HG03103 (cell line): ENCODE measurements around the gene TSPAN4.

Experiments used
- ATAC-seq: cut with Tn5 transposase; IDR thresholded peaks from one replicate; pipeline ENCODE4 v1.9.1; 2021; ENCODE audit warnings: low read depth; ENCODE audit not compliant: unreplicated experiment

TSPAN4 gene, protein sequence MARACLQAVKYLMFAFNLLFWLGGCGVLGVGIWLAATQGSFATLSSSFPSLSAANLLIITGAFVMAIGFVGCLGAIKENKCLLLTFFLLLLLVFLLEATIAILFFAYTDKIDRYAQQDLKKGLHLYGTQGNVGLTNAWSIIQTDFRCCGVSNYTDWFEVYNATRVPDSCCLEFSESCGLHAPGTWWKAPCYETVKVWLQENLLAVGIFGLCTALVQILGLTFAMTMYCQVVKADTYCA

GRCh38 chr11:842370-843002, at the start of gene TSPAN4, which contains the start of gene POLR2L:
TSPAN4 (plus strand) TSS chr11:842852; CDS start chr11:850305, 7,453 bp downstream.
POLR2L (minus strand) TSS chr11:842529; CDS start chr11:842508, 21 bp downstream.
- peak; percentile 45 for ATAC-seq

DNA sequence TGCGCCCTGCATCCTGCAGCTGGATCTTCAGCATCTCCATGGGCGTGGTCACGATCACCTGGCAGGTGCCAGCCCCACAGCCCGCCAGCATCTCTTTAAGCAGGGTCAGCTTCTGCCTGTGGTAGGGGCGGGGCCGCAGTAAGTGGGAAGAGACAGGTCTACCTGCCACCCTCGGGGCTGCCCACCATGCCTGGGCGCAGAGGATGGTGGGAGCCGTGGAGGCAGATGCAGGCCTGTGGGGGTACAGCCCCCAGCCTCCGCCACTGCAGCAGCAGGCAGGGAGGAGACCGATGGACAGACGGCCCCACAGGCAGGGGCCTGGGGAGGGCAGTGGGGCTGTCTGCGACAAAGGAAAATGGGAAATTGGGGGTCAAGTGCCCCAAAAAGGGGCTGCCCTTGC, 49.8 kb upstream of the TSPAN4 start:
- no peak for ATAC-seq

DNA sequence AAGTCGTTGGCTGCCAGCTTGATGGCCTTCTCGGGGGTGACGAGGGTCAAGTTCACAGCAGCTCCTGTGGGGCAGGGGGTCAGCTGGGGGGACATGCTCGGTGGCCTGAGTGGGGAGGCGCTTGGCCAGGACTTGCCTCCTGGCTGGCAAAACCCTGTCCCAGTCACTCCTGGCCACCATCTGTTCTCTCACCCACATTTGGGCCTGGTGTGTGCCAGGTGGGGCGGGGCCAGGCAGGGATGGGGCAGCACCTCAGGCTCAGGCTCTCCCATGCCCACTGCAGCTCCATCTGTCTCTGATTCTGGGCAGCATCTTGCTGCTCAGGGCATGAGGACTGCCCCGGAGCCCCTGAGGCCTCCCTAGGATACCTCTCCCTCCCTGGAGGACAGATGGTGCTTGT, 49.1 kb upstream of the TSPAN4 start:
- no peak for ATAC-seq

DNA sequence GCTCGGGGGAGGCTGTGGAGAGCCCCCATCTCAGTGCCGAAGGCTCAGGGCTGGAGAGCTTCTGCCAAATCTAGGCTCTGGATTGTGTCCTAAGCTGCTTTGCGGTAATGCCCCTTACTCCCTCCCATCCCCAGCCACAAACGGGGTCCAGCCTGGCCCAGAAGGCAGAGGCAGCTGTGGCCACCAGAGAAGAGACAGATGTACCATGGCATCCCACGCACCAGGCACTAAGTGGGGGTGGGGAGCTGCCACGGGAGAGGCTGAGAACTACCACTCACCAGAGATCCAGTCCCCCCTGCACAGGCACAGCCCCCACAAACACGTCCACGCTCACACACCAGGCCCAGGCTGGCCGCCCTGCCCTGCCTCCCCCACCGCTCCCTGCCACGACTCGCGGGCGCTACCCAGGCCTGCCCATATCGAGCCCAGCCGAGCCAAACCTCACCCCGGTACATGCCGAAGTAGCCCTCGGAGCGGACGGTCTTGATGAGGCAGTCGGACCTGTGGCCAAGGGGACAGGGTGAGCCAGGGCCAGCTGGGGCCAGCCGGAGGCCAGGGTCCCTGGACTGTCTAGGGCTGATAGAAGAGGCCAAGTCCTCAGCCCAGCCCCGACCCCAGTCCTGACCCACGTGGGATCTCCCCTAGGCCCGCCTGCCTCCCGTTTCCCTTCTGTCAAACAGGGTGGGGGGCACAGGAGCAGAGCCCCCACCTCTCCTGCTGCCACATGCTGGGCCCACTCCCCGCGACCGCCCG, 48.5 kb upstream of the TSPAN4 start:
- ATAC-seq: no peak

DNA sequence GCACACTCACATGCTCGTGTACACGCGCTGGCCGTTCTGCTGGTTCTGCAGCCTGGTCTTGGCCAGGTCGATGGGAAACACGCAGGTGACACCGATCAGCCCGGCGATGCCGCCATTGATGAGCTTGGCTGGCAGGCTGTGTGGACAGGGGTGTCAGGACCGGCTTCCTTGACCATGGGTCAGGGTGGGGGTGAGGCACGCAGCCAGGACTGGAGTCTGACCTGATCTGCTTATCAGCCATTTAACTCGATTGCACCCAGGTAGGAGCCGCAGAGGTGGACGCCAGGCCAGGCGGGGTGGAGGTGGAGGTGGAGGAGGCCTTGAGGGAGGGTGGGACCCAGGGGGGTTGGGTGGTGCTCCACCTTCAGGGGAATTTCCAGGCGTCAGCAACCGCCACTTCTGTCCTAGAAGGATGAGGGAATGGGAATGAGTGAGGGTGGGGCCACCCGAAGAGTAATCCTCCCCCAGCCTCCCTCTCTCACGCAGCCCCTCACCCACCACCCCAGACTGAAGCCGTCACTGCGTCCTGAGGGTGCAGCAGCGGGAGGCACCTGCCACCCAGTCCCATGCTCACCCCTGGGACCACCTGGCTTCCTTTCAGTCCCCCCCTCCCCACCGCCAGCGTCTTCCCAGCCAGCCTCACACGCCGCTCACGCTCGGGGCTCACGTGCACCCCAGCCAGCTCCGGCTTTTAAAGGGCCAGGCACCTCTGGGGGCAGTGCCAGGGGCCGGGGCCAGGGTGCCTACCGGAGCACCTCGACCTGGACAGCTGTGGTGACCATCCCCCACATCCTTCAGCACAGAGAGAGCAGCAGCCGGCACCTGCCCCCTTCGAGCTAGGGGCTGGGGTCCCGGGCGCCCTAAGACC, 47.7 kb upstream of the TSPAN4 start:
- no peak for ATAC-seq

DNA sequence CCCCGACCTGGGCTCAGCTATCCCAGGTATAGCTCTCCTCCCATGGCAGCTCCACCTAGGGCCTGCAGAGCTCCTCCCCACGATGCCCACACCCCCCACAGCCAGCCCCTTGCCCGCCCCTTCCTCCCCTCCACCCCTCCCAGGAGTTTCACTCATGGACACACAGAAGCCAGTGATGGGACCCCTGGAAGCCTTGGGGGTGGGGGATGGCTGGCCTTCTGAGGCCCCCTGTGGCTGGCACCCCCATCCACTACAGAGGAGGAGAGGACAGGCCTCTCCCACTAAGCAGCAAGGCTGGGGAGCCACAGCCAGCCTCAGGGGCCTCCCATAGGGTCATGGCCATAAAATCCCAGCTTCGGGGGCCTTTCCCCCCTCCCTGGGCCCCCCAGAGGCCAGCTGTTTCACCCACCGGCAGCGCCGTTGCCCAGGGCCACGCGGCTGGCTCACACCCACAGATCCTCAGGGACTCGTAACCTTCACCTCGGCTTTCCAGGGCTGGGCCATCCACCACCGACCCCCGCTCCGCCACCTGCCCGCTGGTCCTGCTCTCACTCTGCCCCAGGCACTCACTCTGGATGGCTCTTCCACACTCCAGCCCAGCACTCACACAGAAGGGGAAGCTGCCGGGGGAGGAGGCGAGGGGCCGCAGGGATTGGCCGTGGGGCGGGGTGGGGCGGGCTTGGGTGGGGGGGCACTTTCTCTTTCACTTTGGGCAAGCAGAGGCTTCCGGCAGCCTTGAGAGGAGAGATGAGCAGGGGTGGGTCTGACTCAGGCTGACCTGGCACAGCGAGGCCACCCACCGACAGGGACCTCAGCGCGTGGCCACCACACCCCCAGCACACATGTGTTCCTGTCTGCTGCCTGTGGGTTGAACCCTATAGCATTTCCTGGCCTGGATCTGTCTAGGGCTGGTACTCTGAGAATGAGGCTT, 46.8 kb upstream of the TSPAN4 start:
- ATAC-seq: no peak

GRCh38 chr11:796565-797295, 45.9 kb upstream of the TSPAN4 start:
- ATAC-seq: no peak

DNA sequence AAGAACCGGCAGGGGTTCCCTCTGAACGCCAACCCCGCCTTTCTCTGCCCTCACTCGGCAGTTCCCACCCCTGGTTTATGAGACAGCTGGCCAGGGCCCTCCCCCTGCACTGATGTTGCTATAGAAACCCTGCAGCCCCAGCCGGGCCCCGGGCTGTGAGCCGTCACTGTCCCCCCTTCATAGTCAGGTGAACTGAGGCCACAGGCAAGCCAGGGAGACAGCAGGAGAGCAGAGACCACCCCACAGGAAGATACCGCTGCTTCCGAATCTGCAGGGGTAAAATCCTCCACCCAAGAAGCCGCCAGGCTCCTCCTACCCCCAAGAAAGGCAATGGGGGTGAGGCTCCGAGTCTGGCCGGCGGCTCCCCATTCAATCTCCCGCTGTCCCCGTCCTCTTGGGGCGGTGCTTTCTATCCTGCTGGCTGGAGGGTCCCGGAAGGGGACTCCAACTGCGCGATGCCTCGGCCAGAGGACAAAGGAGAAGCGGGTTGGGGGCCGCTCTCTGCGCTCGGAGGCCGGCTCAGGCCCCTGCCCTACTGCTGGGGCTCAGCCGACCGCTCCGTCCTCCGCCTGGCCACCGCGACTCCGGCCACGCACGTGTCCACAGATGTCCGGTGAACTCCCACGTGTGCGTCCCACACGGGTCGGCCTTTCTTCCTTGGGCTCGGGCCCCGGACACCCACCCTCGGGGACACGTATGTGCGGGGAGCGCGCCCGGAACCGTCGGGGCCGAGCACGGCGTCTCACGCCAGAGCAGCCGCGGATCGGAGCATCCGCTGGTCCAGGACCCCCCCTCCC, 45.2 kb upstream of the TSPAN4 start:
- peak; percentile 48 for ATAC-seq

GRCh38 chr11:798093-798713, 44.4 kb upstream of the TSPAN4 start, which contains the start of gene SLC25A22:
SLC25A22 (minus strand) TSS chr11:798281; CDS start chr11:795006, 3,275 bp downstream.
- peak; percentile 54 for ATAC-seq

DNA sequence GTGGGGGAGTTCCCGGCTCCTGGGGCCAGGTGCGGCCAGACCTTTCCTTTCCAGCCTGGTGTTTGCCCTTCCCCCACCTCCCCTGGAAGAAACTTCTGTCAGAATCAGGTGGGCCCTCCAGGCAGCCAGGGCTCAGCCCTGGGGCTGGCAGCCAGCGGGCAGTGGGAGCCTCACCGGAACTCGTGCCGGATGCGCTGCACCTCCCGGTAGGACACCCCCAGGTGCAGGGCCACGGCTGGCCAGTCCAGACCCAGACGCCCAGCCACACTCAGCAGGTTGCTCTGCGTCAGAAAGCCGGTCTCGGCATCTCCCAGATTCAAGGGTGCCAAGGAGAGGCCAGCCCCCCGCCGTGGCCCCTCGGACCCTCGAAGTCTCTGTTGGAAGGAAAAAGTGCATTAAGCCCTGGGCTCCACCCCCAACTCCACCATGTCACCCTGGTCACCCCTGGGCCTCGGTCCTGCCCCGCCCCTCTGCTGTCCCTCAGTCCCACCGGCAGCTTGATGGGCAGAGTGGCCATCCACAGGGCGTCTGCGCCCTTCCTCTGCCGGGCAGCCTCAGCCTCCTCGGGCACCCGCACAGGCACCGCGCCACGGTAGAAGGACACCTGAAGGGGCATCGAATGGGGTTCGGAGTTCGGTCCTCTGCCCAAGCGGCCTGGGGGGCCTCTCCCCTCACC, 42.9 kb upstream of the TSPAN4 start:
- no peak for ATAC-seq

DNA sequence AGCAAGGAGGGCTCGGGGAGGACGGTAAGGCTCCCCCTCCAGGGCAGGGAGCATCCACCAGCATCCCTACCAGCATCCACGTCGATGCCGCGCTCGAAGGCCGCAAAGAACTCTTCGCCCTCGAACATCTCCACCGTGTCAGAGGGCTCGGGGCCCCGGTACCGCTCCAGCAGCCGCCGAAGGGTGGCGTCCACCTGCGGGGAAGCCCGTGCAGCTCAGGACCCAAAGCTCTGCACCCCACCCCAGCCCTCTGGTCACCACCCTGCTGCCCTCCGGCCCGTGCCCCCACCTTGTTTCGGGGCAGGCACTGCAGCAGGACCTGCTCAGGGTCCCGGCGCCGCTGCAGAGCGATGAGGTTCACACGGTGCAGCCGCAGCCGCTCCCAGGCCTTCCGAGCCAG, 42.2 kb upstream of the TSPAN4 start:
- ATAC-seq: no peak

GRCh38 chr11:801097-801780, 41.4 kb upstream of the TSPAN4 start:
- no peak for ATAC-seq

- ATAC-seq: no peak
Observed at GRCh38 chr11:802018-802617, 40.5 kb upstream of the TSPAN4 start.

DNA sequence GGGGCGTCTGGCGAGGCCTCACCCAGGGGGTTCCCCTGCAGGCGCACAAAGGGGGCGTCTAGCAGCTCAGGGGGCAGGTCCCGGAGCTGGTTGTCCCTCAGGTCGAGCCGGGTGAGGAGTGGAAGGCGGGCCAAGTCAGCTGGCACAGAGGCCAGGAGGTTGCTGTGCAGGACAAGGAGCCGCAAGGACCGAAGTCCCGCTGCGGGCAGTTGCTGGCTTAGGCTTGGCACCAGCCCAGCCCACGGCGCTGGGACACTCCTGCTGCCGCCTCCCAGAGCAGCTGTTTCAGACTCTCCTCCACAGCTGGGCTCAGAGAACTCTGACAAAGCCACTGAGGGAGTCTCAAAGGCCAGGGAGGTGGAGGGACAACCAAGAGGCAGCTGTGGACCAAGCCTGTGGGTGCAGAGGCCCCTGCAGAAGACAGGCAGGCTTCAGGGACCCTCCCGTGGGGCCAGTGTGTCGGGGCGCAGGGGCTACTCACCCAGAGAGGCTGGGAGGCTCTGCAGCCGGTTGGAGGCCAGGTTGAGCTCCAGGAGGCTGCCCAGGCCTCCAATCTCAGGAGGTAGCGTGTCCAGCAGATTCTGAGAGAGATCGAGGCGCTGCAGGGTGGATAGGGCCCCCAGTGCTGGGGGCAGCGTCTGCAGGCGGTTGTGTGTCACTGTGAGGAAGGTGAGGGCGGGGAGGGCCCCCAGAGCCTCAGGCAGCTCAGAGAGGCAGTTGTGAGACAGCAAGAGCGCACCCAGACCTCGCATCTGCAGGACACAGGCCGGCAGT, 39.8 kb upstream of the TSPAN4 start:
- ATAC-seq: no peak

GRCh38 chr11:803467-803742, 39.2 kb upstream of the TSPAN4 start:
- no peak for ATAC-seq
